Measurements from ENCODE around the gene PRR5.
"Not testable (repeated sequence)": the region's sequence is repeated elsewhere in the genome, so short reads cannot be mapped to it uniquely, and the experiment has no call there.

PRR5 gene, protein sequence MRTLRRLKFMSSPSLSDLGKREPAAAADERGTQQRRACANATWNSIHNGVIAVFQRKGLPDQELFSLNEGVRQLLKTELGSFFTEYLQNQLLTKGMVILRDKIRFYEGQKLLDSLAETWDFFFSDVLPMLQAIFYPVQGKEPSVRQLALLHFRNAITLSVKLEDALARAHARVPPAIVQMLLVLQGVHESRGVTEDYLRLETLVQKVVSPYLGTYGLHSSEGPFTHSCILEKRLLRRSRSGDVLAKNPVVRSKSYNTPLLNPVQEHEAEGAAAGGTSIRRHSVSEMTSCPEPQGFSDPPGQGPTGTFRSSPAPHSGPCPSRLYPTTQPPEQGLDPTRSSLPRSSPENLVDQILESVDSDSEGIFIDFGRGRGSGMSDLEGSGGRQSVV

DNA sequence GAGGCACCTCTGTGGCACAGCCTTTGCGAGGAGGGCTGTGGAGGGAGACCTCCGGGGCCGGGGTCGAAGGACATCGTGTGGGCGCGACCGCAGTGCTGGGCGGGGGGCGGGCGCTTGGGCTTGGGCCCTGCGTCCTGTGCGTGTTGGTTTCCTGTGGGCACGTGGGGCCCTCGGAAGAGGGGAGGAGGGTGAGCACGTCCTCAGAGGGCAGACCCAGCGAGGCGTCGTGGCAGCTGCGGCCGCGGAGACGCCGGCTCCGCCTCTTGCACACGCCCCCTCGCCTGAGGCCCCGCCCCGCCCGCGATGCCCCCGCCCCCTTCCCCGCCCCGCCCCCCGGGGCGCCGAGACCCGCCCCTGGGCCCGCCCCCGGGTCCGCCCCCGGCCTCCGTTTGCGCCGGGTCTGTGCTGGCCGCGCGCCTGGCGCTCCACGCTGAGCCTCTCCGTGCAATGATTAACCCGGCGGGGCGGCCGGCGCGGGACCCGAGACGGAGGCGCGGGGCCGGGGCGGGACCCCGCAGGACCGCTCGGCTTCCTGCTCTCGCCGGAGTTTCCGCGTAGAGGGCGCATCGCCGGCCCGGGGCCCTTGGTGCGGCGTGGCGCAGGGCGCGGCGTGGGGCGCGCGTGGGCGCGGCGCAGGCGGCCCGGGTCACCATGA is at the start of gene PRR5:
Gene PRR5, plus strand, starts transcription at position 381 of the 655 bp plus-strand sequence. Its CDS starts 271 bp downstream, at position 652.
- peak; percentile 55 for DNase-seq (ENCODE audit: low read depth)

DNA sequence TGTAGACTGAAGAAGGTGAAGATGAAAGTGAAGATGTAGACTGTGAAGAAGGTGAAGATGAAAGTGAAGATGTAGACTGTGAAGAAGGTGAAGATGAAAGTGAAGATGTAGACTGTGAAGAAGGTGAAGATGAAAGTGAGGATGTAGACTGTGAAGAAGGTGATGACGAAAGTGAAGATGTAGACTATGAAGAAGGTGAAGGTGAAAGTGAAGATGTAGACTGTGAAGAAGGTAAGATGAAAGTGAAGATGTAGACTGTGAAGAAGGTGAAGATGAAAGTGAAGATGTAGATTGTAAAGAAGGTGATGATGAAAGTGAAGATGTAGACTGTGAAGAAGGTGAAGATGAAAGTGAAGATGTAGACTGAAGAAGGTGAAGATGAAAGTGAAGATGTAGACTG is 49.1 kb upstream of the PRR5 start:
- not testable (repeated sequence) for DNase-seq (ENCODE audit: low read depth)

DNA sequence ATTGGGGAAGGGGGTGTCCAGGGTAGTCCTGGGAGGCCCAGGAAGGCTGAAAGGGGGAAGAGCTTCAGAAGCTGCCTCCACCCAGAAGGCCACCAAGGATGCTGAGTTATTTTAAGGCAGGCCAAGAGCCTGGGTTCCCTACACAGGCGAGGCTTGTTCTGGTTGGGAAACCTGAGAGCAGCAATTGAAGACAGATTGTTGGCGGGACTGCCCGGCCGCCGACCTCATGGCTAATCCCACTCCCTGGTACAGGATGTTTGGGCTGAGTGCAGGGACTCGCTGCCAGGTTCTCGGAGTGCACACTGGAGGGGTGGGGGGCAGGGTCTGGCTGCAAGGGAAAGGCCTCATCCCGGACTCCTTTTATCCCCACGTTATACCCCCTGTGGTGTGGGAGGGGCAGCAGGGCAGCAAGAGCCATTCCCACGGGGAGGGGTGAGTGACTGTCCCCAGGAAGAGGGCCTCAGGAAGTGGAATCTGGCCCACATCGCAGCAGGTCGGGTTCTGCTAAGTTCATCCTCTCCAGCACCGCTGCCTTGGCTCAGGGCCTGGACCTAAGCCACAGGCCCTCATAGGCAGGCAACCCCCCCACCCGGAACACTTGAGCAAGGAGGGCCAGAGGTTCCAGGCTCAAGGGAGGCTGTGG is 43.6 kb upstream of the PRR5 start:
- no peak for DNase-seq (ENCODE audit: low read depth)

DNA sequence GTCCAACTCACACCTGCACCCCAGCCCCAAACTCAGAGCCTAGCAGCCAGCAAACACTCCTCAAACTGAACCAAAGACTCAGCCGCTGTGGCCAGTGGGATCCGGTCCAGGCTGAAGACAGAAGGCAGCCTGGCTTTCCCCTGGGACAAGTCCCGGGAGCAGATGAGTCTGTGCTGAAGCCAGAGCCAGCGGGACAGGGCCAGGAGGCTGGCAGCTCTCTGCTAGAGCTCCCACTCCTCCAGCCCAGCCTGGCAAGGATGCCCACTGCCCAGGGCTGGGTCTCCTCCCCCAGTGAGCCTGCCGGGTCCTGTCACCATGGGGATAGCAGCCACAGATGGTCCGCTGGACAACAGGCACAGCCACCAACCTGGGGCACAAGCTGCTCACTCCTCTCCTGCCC is 42.9 kb upstream of the PRR5 start:
- DNase-seq (ENCODE audit: low read depth) = no peak

DNA sequence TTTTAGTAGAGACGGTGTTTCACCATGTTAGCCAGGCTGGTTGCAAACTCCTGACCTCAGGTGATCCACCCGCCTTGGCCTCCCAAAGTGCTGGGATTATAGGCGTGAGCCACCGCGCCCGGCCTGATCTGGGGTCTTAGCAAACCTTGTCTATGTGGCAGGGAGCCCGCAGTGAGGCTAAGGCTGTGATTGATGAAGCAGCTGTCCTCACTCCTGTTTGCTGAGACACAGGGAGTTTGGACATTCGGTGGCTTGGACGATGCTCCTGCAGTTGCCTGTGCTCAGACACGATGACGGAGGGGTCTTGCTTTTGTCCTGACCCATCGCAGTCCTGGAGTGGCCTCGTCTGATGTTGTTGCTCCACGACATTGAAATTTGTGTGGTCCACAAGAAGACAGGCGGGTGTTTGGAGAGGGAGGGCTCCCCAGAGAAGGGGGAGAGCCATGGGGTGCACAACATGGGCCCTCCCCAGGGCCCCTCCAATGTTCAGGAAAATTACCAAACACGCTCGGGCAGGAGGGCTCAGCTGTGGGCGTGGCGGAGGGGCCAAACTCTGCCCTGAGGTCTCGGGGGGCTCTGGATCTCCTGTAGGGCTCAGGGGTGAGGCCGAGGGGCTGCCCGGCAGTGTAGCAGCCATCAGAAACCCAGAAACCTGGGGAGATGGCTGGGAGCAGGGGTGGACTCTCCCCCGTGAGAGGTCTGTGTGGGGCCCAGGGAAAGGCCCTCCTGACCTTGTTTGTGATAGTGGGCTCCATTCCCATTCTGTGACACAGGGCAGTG is 41.8 kb upstream of the PRR5 start:
- DNase-seq (ENCODE audit: low read depth) = no peak

DNA sequence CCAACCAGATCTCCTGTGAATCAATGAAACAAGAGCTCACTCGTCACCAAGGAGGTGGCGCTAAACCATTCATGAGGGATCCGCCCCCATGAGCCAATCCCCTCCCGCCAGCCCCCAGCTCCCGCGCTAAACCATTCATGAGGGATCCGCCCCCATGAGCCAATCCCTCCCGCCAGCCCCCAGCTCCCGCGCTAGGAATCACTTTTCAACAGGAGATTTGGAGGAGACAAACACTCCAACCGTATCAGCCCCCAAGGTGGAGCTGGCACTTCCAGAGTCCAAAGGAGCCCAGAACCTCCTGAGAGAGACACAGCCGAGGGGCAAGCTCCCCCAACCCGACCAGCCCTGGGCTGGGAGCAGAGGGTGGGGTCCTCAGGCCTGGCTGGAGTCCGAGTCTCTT is 40.9 kb upstream of the PRR5 start:
- no peak for DNase-seq (ENCODE audit: low read depth)

DNA sequence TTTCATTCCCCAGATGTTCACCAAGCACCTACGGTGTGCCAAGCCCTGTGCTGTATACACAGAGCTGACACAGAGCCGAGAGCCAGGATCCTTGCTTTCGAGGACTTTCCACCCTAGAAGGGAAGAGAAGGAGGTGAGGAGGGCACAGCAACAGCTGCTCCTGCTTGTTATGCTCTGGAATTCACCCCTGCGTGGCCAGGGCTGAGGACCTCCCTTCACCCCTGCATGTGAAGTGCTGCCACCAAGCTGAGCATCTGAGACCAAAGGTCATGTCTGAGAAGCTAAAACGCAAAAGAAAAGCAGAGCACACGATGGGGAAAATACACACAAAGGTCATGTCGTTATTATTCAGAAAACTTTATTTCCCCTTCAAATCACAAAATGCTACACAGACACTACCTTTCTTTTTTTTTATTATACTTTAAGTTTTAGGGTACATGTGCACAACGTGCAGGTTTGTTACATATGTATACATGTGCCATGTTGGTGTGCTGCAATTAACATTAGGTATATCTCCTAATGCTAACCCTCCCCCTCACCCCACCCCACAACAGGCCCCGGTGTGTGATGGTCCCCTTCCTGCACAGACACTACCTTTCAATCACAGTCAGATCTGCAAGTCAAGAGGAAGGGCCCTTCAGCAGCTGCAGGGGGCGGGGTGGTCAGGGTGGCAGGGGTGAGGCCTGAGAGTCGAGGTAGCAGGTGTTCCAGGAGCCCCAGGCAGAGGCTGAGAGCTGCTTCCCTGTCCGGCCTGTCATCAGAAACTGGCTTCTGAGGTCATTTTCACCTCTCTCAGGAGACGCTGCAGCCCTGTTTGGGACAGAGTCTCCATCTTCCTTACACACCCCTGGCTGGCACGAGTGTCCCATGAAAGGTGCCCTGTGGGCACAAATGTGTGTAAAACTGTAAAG is 40.1 kb upstream of the PRR5 start:
- no peak for DNase-seq (ENCODE audit: low read depth)

DNA sequence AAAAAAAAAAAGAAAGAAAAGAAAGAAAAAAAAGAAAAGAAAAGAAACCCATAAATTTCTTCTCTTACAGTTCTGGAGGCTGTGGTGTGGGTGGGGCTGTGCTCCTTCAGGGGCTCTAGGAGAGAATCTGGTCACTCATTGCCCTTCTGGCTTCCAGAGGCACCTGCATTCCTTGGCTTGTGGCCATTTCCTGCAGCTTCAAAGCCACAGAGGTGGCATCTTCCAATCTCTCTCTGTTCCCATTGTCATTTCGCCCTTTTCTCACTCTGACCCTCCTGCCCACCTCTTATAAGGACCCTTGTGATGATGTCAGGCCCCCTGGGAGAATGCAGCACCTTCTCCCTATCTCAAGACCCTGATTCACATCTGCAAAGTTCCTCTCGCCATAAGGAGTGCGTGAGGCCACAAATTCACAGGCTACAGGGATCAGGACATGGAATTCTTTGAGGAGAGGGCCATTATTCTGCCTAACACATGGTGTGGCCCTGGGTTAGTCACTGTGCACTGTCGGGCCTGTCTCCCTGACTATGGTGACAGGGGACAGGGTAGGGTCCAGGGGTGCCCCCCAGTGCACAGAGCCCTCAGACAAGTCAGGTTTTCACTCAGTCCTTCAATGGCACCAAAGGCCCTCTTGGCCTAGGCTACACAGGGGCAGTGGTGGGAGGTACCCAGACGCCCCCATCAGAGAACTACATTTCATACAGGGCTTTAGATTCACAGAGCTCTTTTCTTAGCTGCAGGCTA is 38.6 kb upstream of the PRR5 start:
- DNase-seq (ENCODE audit: low read depth) = no peak

DNA sequence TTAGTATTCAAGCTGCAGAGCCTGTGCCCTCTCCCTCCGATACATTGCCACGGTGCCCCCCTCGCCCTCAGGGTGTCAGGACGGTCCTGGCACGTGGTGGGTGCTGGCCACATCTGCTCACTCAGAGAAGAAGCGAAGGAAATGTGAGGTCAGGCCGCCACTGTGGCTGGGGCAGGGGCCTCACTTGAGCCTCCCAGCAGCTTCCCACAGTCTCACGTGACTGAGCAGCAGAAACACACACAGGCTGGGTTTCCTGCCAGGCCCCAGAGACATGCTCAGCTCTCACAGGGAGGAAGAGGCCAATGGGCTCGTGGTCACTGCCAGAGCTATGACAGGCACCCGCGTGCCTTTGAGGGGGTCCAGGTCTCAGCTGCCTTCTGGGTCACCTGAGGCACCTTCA is 37.9 kb upstream of the PRR5 start:
- peak; percentile 31 for DNase-seq (ENCODE audit: low read depth)

DNA sequence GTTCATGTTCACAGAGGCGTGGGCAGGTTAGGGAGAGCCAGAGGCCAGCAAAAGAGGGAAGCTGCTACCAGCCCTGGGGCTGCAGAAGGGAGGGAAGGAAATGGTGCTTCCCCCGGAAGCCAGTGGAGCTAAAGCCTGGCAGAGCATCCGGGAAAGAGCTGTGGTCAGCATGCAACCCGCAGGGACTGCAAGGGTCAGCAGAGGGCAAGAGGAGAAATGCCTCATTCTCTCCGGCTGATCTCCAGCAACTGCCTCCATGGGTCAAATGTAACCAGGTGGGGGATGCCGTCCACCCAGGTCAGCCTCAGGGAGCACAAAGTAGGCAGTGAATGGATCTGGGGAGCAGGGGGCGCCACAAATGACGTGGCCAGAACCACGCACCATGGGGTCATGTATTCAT is 36.9 kb upstream of the PRR5 start:
- no peak for DNase-seq (ENCODE audit: low read depth)

DNA sequence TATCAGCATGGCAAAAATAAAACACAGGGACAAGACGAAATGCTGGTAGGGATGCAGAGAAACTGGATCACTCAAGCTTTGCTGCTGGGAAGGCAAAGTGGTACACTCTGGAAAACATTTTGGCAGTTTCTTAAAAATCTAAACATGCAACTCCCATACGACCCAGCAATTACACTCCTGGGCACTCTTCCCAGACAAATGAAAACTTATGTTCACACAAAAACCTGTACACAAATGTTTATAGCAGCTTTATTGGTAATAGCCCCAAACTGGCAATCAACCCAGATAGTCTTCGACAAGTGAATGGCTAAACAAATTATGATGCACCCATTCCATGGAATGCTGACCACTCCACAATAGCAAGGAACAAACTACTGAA is 35.8 kb upstream of the PRR5 start:
- DNase-seq (ENCODE audit: low read depth) = no peak

DNA sequence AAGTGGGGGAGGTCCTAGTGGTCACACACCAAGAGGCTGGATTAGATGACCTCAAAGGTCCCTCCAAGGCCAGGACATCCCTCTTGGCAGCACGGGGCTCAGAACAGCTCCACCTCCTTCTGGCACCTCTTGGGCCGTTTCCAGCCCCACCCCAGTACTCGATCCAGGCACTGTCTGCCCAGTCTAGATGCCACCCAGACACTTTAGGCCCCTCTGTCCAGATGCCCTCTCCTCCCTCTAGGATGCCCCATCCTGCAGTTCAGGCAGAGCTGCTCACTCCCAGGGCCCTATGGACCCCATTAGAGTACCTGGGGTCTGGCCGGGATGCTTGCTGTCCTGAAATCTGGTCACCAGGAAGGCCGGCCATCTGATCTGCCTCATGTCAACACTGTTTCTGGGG is 34.7 kb upstream of the PRR5 start:
- no peak for DNase-seq (ENCODE audit: low read depth)

DNA sequence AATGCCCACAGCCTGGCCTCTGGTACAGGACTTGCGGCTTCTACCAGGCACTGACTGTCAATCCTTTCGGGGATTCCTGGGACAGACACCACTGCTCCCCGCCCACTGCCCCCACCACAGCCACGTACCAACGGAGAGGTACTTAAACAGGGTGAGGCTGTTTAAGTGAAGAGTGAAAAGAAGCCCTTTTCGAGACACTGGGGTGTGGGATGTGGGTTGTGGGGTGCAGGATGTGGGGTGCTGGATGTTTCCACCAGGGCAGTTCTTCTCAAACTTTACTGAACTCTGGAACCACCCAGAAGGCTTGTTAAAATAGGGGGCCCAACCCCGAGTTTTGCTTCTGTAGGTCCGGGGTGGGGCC is 34.2 kb upstream of the PRR5 start:
- no peak for DNase-seq (ENCODE audit: low read depth)

DNA sequence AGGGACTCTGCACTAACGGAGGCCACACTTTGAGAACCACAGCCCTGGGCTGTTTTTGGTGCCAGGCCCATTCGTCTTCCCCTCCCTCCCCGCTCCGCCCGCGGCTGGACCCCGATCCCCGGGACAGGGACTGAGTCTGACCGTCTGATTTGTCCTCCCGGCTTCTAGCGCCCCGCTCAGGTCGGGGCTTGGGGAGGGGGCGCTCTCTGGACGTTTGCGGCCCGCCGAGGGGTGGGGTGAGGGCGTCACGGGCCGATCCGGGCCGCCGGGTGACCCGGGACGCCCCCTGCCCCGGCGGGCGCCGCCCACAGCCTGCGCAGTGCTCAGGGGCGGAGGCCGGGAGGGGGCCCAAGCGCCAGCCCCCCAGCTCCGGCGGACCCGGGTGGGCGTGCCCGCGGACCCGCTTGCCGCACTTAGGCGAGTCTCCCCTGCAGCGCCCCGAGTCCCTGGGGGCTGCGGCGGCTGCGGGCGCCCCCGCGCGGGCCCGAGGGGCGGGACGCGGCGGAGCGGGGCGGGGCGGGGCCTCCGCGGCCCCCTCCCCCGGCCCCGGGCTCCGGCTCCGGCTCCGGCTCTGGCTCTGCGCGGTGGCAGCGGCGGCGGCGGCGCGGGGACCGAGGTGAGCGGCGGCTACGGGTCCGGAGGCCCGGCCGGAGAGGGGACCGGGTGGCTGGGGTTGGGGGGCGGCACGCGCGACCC is 33.7 kb upstream of the PRR5 start:
- DNase-seq (ENCODE audit: low read depth) = no peak

DNA sequence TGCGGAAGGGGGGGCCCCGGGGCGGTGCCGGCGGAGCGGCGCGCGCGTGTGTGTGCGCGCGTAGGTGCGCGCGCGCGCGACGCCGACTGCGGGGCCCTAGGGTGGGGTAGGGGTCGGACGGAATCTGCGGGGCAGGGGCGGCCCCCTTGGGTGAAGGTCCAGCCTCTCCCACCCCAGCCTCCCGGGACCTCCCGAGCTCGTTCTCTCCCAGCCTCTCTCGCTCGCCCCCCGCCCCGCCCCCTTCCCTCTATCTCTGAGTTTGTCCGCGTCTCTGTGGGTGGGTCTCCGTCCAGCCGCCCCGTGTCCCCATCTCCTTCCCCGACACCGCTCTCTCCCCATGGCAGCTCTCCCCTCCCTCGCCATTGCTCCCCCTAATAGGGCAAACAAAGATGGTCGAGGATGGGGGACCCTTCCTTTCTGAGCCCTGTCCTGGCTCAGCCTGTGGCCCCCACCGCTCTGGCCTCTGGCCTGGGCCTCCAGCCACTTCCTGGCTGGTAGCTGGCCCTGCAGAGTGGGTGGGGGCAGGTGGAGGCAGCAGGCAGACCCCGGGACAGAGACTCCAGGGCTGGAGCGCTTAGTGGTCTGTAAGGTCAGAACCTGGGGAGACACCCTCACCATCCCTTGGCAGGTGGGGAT is 33.0 kb upstream of the PRR5 start:
- no peak for DNase-seq (ENCODE audit: low read depth)

DNA sequence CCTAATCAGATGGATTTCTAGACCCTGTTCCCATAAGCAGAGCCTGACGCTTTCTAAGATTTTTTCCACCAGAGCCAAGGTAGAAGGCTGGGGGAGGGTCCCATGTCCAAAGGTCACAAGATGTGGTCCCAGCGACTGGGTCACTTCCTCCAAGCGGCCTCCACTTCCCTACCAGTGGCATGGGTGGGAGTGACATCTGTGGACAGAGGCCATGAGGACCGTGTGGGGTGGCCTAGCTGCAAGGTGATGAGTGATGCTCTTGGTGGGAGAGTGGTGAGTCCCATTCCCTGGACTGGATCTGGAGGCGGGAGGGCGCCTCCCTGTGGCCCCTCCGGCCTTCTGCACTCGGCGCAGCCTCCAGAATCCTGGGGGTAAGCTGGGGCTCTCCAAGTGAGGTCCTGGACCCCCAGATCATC is 32.4 kb upstream of the PRR5 start:
- no peak for DNase-seq (ENCODE audit: low read depth)

DNA sequence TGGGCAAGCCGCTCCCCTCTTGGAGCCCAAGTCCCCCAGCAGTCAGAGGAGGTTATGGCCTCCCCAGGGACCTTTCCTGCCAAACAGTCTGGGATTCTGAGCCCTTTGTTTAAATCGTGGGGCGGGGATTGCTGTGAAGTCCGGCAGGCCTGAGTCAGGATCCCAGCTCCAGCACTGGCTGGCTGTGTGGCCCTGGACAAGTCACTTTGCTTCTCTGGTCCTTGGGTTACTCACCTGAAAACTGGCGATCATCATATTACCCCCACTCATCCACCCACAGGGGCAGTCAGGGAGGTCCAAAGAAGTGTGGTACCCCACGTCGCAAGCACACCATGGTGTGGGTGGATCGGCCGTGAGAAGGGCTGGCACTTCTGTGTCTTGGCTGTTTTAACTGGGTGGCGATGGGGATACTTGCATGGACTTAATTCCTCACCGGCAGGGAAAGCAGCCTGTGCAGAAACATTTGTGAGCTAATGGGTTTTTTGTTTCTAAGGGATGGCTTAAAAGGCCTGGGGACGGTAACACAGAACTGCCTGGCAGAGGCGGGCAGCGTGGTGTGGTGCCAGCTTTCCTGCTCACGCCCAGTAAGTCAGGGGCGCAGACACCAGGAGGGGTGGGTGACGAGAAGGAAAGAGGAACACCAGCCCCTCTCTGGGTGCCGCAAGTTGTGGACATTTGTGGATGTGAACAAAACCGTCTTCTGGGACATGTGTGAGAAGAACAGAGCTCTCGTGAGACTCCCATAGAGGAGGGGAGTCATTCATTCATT is 31.6 kb upstream of the PRR5 start:
- no peak for DNase-seq (ENCODE audit: low read depth)

DNA sequence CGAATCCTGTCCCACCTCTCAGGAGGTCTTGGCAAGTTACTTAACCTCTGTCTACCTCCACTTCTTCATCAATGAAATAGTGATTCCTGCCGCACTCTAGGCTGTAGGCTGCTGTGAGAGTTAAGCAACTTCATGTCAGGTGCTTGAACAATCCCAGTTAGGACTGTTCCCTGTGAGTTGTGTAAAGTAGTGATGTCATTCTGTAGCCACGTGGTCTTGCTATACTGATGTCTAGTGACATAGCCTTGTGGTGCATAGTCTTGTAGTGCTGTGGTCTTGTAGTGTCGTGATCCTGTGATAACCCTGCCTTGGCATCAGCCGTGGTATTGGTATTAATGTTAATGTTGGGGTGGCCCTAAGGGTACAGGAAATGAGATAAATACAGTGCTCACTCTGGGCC is 30.3 kb upstream of the PRR5 start:
- no peak for DNase-seq (ENCODE audit: low read depth)

DNA sequence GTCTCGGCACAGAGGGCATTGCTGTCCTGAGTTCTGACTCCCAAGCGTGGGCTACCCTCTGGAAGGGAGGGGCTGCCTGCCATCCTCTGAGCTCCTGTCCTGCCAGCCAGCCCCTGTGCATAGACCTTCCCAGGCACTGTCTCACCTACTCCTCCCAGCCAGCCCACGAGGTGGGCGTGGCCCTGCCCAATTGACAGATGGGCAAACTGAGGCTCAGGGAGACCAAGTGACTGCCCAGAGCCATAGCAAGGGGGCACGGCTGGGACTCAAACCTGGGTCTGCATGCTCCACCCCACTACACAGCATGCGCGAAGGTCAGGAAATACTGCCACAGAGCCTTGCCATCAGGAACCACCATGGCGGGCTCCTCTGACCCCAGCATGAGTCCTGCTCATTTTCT is 29.4 kb upstream of the PRR5 start:
- no peak for DNase-seq (ENCODE audit: low read depth)

All from stimulated activated CD8-positive, alpha-beta memory T cell treated with anti-CD3 and anti-CD28 coated beads, Interleukin-15, amount 100 ng/mL, for 1 hour (primary cell).